ENCODE data around the gene ADISSP.

- TF ChIP-seq CTCF (IDR thresholded peaks at IDR 0.05) (peak; percentile 66 to 87 (median 73)), POLR2A (IDR thresholded peaks at IDR 0.05) (no peak)
Measured at GRCh38 chr20:3710703-3711483, 56.7 kb downstream of the ADISSP start.

All from body of pancreas (tissue), 4 donors.